LNCaP clone FGC (cell line): ENCODE data around the gene TLR5.

Source experiments
- DNase-seq: peaks from one replicate; pipeline ENCODE4 v3.0.0-alpha.2; 2011; ENCODE audit warnings: low read depth
- H3K4me3 ChIP-seq: 2 replicates; pipeline ENCODE4 v1.5.1; 2011; ENCODE audit warnings: mild to moderate bottlenecking, low read depth, low read length, control low read depth
- TF ChIP-seq, protein P1 (sequence below): IDR thresholded peaks from 2 replicates; pipeline ENCODE4 v1.5.1; 2012; ENCODE audit warnings: mild to moderate bottlenecking; ENCODE audit not compliant: control insufficient read depth, insufficient read depth; ENCODE audit errors: extremely low read depth

TLR5 gene

DNA sequence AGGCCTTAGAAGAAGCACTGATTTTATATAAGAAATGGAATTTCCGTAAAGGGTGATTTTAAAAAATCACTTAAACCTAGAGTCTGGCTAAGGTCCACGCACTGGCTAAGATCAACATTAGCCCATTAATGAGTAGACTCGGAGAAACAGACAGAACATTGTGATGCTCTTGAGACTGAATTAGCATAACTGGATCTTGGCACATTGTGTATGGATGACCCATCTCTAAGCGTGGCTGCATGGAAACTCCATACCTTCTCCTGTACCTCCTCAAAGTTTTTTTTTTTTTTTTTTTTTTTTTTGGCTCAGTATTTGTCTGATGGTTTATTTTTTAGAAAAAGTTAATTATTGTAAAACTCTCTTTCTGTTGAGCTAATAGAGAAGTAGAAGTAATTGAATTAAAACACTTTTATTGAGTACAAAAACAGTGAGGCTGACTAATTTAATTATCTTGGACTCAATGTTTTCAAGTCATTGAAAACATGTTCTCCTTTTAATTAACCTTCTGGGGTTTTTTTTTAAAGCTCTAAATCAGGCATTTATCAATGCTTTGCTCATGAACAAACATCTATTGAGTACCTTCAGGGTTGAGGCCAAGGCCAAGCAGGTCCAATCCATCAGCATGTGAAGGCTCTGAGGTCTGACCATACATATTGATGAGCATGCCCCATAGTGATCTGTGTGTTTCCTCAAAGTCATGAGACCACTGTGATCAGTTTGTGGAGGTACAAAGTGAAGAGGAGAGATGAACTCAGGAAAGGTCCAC is 74.0 kb downstream of the TLR5 start:
- DNase-seq = no peak
- H3K4me3 ChIP-seq = no peak overlapping the region
- TF ChIP-seq, protein P1, sequence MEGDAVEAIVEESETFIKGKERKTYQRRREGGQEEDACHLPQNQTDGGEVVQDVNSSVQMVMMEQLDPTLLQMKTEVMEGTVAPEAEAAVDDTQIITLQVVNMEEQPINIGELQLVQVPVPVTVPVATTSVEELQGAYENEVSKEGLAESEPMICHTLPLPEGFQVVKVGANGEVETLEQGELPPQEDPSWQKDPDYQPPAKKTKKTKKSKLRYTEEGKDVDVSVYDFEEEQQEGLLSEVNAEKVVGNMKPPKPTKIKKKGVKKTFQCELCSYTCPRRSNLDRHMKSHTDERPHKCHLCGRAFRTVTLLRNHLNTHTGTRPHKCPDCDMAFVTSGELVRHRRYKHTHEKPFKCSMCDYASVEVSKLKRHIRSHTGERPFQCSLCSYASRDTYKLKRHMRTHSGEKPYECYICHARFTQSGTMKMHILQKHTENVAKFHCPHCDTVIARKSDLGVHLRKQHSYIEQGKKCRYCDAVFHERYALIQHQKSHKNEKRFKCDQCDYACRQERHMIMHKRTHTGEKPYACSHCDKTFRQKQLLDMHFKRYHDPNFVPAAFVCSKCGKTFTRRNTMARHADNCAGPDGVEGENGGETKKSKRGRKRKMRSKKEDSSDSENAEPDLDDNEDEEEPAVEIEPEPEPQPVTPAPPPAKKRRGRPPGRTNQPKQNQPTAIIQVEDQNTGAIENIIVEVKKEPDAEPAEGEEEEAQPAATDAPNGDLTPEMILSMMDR = no peak

DNA sequence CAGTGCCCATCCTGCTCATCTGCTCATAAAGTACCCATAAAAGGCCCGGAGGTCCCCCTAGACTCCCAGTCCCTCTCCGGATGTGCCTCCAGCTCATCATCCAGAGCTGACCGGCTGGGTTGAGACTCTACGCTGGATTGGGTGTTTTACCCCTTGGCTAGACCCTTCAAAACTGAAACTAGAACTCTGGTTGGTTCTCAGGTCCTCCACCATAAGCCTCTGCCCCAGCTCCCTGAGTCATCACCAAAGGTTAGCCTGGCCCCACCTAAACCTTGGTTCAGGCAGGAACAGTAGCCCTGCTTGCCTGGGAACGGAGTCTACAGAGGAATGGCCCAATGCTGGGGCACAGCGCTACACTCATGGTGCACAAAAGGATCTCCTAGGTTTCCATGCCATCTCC is 75.1 kb downstream of the TLR5 start:
- H3K4me3 ChIP-seq = no peak overlapping the region
- TF ChIP-seq, protein P1 = no peak
- no peak for DNase-seq

DNA sequence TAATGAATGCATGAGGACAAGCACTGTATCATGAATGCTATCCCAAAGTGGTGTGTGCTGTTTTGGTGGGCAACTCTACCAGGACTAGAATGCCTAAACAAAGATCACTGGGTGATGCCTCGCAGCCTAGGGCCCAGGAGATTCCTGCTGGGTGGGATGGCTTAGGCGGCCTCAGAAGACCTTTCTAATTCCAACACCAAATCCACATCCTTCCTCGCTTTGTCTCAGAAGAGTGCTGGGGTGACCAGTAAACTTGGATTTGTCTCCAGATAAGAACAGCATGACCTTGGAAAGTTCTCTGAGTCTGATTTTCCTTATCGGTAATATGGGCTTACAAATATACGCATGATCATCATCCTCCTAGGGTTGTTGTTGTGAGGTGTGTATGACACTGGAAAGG is 76.6 kb downstream of the TLR5 start:
- no peak for DNase-seq
- TF ChIP-seq, protein P1 = no peak
- H3K4me3 ChIP-seq = no peak overlapping the region

DNA sequence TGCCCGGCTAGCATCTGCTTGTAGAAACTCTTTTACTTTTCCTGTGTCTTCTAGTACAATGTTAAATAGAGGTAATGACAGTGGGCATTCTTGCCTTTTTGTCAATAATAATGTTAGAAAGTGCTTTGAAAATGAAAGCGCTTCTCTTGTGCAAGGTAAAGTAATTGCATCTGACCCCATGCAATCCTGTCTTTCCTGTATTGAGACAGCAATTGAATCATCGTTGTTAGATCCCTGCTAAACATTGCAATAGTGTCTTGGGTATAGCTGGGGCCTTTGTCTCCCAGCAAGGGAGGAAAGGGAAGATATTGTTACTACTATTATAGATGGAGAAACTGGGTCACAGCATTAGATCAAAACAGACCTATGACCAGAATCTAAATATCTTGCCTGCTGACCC is 80.9 kb downstream of the TLR5 start:
- H3K4me3 ChIP-seq = no peak overlapping the region
- DNase-seq = no peak
- TF ChIP-seq, protein P1 = no peak

DNA sequence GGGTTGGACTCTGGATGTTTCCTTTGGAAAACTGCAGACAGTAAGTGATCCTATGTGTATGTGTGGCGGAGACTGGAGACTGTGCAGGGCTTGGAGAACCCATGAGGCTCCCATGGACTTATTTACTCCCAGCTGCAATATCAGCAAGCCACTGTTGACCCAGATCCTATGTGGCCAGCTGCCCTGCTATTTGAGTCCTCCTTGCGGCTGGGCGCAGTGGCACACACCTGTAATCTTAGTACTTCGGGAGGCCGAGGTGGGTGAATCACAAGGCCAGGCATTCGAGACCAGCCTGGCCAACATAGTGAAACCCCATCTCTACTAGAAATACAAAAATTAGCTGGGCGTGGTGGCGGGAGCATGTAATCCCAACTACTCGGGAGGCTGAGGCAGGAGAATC is 83.5 kb downstream of the TLR5 start:
- H3K4me3 ChIP-seq = no peak overlapping the region
- TF ChIP-seq, protein P1 = no peak
- DNase-seq = no peak
